ENCODE results near the gene STK39. TPM values are rescaled to one million over a fixed set of nuclear protein-coding genes. Genes with fewer than 3 reads are reported as not detected.

STK39 gene
- total RNA-seq, 1 donor from 2014 or later, result 26.9 TPM

- H3K9me3 Mint-ChIP-seq (ENCODE audit: unreplicated experiment), result no peaks in the 10 kb centered on the region
Observed at GRCh38 chr2:167914969-167915368, 332.4 kb downstream of the STK39 start.

GRCh38 chr2:167908786-167909185 is 338.6 kb downstream of the STK39 start:
- no peak overlapping the region for H3K27ac Mint-ChIP-seq (ENCODE audit: unreplicated experiment)
- H3K36me3 Mint-ChIP-seq (ENCODE audit: unreplicated experiment), result no peaks in the 10 kb centered on the region
- H3K9me3 Mint-ChIP-seq (ENCODE audit: unreplicated experiment), result no peaks in the 10 kb centered on the region
- no peak overlapping the region for H3K4me3 Mint-ChIP-seq (ENCODE audit: unreplicated experiment)
- H3K27me3 Mint-ChIP-seq (ENCODE audit: unreplicated experiment), result peaks cover 36% of the 10 kb centered on the region
- TF ChIP-seq CTCF (IDR thresholded peaks at IDR 0.05), result no peak
- DNase-seq (ENCODE audit: extremely low spot score, unreplicated experiment), result no peak
- H3K4me1 Mint-ChIP-seq (ENCODE audit: unreplicated experiment), result no peaks in the 10 kb centered on the region

More at GRCh38 chr2:167914969-167915368, 332.4 kb downstream of the STK39 start:
- Mint-ChIP-seq H3K4me1 (ENCODE audit: unreplicated experiment) (no peaks in the 10 kb centered on the region), H3K27ac (ENCODE audit: unreplicated experiment) (no peak overlapping the region), H3K4me3 (ENCODE audit: unreplicated experiment) (no peak overlapping the region), H3K36me3 (ENCODE audit: unreplicated experiment) (no peaks in the 10 kb centered on the region), H3K27me3 (ENCODE audit: unreplicated experiment) (peaks cover 31% of the 10 kb centered on the region)
- no peak for DNase-seq (ENCODE audit: extremely low spot score, unreplicated experiment)
- TF ChIP-seq CTCF (IDR thresholded peaks at IDR 0.05), result no peak

- no peak for DNase-seq (ENCODE audit: extremely low spot score, unreplicated experiment)
- TF ChIP-seq CTCF (IDR thresholded peaks at IDR 0.05), result no peak
- H3K4me3 Mint-ChIP-seq (ENCODE audit: unreplicated experiment), result no peak overlapping the region
- no peaks in the 10 kb centered on the region for H3K4me1 Mint-ChIP-seq (ENCODE audit: unreplicated experiment)
- H3K9me3 Mint-ChIP-seq (ENCODE audit: unreplicated experiment), result no peaks in the 10 kb centered on the region
- peaks cover 22% of the 10 kb centered on the region for H3K27me3 Mint-ChIP-seq (ENCODE audit: unreplicated experiment)
- H3K36me3 Mint-ChIP-seq (ENCODE audit: unreplicated experiment), result no peaks in the 10 kb centered on the region
- H3K27ac Mint-ChIP-seq (ENCODE audit: unreplicated experiment), result no peak overlapping the region
Observed at GRCh38 chr2:167905668-167906067, 341.7 kb downstream of the STK39 start.

Other genes starting within 250 kb of the STK39 start
- gene CERS6, start 208.7 kb upstream of the STK39 start, total RNA-seq, result 29.8 and 30.9 TPM in 2 replicates